Mesodermal cell (in vitro differentiated cells): ENCODE results near the gene MPZL1. TPM values are rescaled to one million over a fixed set of nuclear protein-coding genes. Genes with fewer than 3 reads are reported as not detected.

Source experiments
- H3K27ac ChIP-seq: 2 replicates; pipeline ENCODE4 v1.7.0; 2013; ENCODE audit warnings: mild to moderate bottlenecking, low read depth, low read length, moderate library complexity; ENCODE audit not compliant: severe bottlenecking
- H3K36me3 ChIP-seq: 2 replicates; pipeline ENCODE4 v1.7.1; 2013; ENCODE audit warnings: mild to moderate bottlenecking, low read length, moderate library complexity; ENCODE audit not compliant: control insufficient read depth, insufficient read depth
- H3K4me1 ChIP-seq: one replicate; pipeline ENCODE4 v1.7.1; 2013; ENCODE audit warnings: mild to moderate bottlenecking, low read length; ENCODE audit not compliant: insufficient read depth, control insufficient read depth, poor library complexity, severe bottlenecking
- H3K4me3 ChIP-seq: 2 replicates; pipeline ENCODE4 v1.7.0; 2013; ENCODE audit warnings: low read length, control low read depth, mild to moderate bottlenecking; ENCODE audit not compliant: insufficient read depth, poor library complexity, severe bottlenecking; ENCODE audit errors: extremely low read depth
- H3K9me3 ChIP-seq: 2 replicates; pipeline ENCODE4 v1.7.1; 2013; ENCODE audit warnings: mild to moderate bottlenecking, low read length, moderate library complexity; ENCODE audit not compliant: control insufficient read depth
- WGBS, 2 experiments: methylation state at CpG; one replicate each; pipeline ENCODE4 v1.1.5; 2013; ENCODE audit warnings: missing lambda C conversion rate in 2 of 2; ENCODE audit not compliant: insufficient coverage in 2 of 2; 5-methylcytosine and 5-hydroxymethylcytosine counted together
- polyA plus RNA-seq, 2 experiments: library from polyadenylated mRNA; stranded (reverse); fragments of 50-300 nt; gene quantifications; one replicate each; pipeline ENCODE4 v1.2.3, GENCODE V29; 2013

Gene MPZL1
- 139 TPM for polyA plus RNA-seq (2013, experiment 1 of 2)
- polyA plus RNA-seq (2013, experiment 2 of 2): 153 TPM

DNA sequence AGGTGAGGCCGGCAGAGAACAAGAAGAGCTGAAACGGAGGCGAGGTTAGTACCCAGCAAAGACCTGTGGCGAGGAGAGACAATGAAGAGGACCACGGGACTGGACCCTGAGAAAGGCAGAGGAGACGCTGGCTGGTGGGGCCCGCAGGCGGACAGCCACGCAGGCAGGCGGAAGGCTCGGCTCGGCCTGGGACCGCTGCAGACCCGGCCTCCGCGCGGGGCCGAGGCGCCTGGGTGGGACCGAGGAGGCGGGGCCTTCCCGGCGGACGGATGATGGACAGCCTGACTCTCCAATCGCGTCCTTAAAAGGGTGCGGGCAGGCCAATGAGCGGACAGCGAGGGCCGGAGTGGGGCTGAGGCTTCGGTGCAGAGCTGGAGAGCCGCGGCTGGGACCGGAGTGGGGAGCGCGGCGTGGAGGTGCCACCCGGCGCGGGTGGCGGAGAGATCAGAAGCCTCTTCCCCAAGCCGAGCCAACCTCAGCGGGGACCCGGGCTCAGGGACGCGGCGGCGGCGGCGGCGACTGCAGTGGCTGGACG lies at the start of gene MPZL1:
TSS of gene MPZL1 (plus strand) at position 366 of the 535 bp plus-strand sequence. CDS start 170 bp downstream, outside the sequence.
- Histone ChIP-seq H3K9me3 (no peaks in the 10 kb centered on the region), H3K27ac (peak within 1 kb of the TSS; percentile 68), H3K4me3 (peak within 1 kb of the TSS; percentile 97), H3K36me3 (peaks cover 24% of the 10 kb centered on the region), H3K4me1 (peaks cover 57% of the 10 kb centered on the region)
- WGBS, 2 experiments: 1% methylated on average over 43 to 51 of the region's 52 CpGs

DNA sequence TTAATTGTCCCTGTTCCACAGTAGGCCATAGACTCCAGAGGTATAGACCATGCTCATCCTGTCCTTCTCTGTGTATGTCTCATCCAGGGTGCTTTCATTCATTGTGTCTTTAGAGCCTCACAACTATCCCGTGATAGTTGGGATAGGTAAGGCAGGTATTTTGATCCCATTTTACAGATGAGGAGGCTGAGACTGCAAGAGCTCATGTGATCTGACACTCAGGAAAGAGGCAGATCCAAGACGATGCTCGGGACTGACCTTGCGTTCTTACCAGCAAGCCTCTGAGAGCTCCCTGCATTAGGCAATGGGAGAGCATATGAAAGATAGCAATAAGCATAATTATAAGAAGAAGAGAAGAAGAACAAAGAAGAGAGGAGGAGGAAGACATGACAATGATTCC lies 49.0 kb upstream of the MPZL1 start:
- H3K27ac ChIP-seq: no peak overlapping the region
- H3K36me3 ChIP-seq: peaks cover 8% of the 10 kb centered on the region
- H3K9me3 ChIP-seq: no peaks in the 10 kb centered on the region
- peaks cover 23% of the 10 kb centered on the region for H3K4me1 ChIP-seq
- no peak overlapping the region for H3K4me3 ChIP-seq
- 71 to 78% methylated on average over 1 to 4 of the region's 4 CpGs for WGBS, 2 experiments

DNA sequence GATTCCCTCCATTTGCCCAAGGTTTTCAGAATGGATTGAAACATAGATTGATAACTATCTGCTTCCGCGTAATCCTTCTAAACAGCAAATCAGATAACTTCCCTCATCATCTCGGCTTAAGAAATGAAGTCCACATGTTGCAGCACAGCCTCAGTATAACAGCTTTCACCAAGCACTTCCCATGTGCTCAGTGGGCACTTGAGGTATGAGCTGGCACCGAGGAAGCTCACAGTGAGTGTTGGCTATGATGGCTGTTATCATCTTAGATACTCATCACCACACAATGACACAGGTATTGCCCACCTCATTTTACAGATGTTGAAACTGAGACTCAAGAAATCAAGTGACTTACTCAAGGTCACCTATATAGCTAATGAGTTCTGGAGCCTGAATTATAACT lies 48.5 kb upstream of the MPZL1 start:
- peaks cover 23% of the 10 kb centered on the region for H3K4me1 ChIP-seq
- 91 to 95% methylated on average over 3 of the region's 4 CpGs for WGBS, 2 experiments
- H3K27ac ChIP-seq: no peak overlapping the region
- no peak overlapping the region for H3K4me3 ChIP-seq
- no peaks in the 10 kb centered on the region for H3K9me3 ChIP-seq
- H3K36me3 ChIP-seq: peaks cover 8% of the 10 kb centered on the region

DNA sequence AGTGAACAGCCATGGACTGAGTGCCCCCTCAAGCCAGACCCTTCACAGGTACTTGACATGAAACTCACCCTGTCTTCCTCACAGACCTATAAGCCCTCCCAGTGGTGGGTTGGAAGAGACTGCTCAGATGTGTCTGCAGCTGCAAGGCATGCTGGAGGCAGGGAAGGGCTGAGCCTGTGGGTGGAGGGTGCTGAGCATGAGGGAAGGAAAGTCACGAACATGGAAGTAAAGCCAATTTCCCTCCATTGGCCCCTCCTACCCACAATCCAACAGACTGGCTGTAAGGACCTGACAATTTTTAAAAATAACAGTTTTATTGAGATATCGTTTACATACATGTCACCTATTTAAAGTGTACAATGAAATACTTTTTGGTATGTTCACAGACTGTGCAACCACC lies 47.6 kb upstream of the MPZL1 start:
- H3K4me3 ChIP-seq: no peak overlapping the region
- peaks cover 23% of the 10 kb centered on the region for H3K4me1 ChIP-seq
- H3K9me3 ChIP-seq: no peaks in the 10 kb centered on the region
- H3K27ac ChIP-seq: no peak overlapping the region
- no CpG with 5 or more reads among the region's 2 CpGs for WGBS, 2 experiments
- H3K36me3 ChIP-seq: peaks cover 8% of the 10 kb centered on the region

DNA sequence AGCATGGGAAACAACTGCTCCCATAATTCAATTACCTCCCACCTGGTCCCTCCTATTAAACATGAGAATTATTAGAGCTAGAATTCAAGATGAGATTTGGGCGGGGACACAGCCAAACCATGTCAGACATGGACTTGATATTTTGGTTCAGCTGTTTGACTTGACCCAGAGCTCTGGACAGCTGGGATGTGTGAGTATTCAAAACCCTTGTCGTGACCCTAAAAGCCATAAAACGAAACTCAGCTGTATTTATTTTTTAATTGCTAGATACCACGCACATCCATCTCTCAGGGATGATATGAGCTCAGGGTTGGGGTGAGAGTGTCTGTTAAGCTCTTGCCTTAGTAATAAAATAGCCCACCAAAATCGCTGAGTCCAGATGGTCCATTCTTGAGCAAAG lies 46.3 kb upstream of the MPZL1 start:
- no peak overlapping the region for H3K27ac ChIP-seq
- H3K9me3 ChIP-seq: no peaks in the 10 kb centered on the region
- no peak overlapping the region for H3K4me3 ChIP-seq
- peaks cover 8% of the 10 kb centered on the region for H3K36me3 ChIP-seq
- 84 to 89% methylated on average over 2 to 3 of the region's 5 CpGs for WGBS, 2 experiments
- peaks cover 11% of the 10 kb centered on the region for H3K4me1 ChIP-seq

DNA sequence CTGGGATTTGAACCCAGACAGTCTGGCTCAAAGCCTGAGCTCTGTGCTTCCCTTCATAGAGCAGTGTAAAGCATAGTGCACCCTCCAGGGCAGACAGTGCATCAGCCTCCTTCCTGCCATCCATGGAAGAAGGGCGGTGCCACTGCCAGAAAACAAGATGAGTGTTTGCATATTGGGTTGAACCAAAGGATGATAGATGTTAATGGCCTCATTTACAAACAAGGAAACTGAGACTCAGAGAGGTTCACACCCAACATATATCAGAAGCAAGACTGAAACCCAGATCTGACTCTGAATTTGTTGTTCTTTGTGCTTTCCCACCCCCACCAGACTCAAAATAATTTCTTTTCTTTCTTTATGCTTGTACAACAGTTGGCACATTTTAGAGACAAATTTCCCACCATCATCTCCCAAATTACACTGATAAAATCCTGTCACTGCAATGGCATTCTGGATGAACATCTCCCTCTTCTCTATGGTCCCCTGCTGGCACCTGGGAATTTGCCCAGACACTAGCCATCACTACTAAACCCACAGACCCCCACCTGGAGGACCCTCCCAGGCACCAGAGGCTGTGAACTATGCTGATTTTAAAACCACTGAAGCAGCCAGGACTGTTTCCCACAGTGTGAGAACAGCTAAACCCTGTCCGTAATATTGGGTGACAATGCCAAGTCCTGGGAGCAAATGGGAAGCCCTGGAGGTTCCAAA lies 45.4 kb upstream of the MPZL1 start:
- Histone ChIP-seq H3K36me3 (peaks cover 11% of the 10 kb centered on the region), H3K27ac (no peak overlapping the region), H3K4me3 (no peak overlapping the region), H3K4me1 (peaks cover 14% of the 10 kb centered on the region), H3K9me3 (no peaks in the 10 kb centered on the region)
- WGBS, 2 experiments: 88 to 100% methylated on average over 1 of the region's 2 CpGs

DNA sequence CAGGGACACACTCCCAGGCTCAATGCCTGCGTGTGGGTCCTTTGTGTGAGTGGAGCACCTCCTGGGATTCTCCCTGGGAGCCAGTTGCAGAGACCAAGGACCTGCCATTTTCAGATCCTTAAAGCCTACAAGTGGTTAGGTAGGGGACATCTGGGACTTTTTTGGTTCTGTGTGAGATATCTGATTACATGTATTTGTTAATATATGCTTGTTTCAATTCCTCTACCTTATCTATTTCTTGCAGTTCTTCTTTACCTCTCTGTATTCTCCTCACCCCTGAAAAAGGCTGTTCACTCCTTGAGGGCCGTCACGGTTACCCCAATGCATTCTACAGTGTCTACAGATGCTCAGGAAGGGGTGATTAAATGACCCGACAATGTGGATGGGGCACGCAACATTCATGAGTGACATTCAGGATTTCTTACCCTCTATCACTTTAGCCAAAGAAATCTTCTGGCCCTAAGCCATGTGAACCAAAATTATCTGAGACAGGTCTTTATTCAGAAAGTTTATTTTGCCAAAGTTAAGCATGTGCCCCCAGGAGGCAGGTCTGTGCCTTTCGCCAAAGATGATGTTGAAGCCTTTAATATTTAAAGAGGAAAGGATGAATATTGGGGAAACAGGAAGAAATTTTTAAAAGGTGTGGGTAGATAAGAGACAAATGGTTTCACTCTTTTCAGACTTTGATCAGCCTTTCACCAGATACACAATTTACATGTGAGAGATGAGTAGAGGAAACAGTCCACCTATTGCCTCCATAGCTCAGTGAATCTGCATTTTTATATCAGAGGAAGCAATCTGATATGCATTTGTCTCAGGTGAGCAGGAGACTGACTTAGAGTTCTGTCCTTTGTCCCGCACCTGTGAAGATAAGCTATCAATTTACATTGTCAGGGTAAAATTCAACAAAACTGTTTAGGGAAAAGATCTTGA lies 44.6 kb upstream of the MPZL1 start:
- WGBS, 2 experiments: 97 to 99% methylated on average over 4 to 7 of the region's 7 CpGs

DNA sequence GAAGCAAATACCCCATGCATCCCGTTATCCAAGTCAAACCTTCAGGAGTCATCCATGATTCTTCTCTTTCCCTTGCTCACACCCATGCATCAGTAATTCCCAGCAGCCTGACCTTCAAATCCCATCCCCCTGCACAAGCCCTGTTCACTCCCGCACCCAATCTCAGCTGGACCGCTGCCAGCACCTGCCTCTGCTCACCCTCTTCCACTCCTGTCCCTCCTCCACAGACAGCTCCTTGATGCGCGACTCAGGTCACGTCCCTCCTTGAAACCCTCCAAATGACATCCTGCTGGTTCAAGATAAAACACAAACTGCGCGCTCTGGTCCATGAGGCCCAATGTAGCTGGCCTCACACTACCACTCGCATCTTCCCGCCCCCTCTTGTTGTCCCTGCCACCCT lies 43.4 kb upstream of the MPZL1 start:
- Histone ChIP-seq H3K27ac (no peak overlapping the region), H3K9me3 (no peaks in the 10 kb centered on the region), H3K4me1 (peaks cover 12% of the 10 kb centered on the region), H3K36me3 (peaks cover 7% of the 10 kb centered on the region), H3K4me3 (no peak overlapping the region)
- 95 to 97% methylated on average over 9 to 10 of the region's 10 CpGs for WGBS, 2 experiments

More for the DNA sequence above, 44.6 kb upstream of the MPZL1 start:
- H3K27ac ChIP-seq: no peak overlapping the region
- H3K4me3 ChIP-seq: no peak overlapping the region
- peaks cover 11% of the 10 kb centered on the region for H3K36me3 ChIP-seq
- no peaks in the 10 kb centered on the region for H3K9me3 ChIP-seq
- H3K4me1 ChIP-seq: peaks cover 9% of the 10 kb centered on the region

DNA sequence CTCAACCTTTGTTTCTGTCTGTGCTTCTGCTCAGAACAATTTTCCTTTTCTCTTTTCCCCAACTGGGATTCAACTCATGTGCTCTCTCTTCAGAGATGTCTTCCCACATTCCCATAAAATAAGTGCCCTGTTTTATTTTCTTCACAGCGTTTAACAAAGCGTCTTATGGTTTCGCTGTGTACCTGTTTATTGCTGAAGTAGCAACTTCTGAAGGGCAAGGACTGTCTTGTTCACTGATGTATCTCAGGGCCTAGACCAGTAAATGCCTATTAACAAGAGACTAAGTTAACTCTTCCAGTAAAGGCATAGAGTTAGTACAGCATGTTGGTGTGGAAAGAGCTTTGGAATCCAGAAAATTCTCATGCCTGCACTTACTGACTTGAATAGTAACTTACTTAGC lies 42.9 kb upstream of the MPZL1 start:
- Histone ChIP-seq H3K27ac (no peak overlapping the region), H3K9me3 (no peaks in the 10 kb centered on the region), H3K36me3 (peaks cover 5% of the 10 kb centered on the region), H3K4me1 (peaks cover 16% of the 10 kb centered on the region), H3K4me3 (no peak overlapping the region)
- WGBS, 2 experiments: 82 to 100% methylated on average over 3 of the region's 3 CpGs

DNA sequence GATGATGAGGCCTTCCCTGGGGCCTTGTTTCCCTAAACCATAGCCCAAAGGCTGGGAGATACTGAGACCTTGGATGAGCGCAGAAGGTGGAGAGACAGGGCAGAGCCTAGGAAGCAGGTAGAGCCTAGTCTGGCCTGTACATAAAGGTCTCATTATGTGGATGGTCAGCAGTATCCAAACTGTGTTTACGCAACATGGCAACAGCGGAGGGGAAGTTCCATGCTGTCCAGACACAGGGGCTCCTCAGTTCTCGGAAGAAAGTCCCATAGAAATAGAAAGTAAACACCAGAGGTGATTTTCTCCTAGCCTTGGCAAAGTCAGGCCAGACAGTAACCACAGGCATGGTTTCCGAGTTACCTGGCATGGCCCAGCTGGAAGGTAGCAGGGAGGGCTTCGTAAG lies 42.1 kb upstream of the MPZL1 start:
- Histone ChIP-seq H3K9me3 (no peaks in the 10 kb centered on the region), H3K36me3 (peaks cover 4% of the 10 kb centered on the region), H3K4me1 (peaks cover 23% of the 10 kb centered on the region), H3K27ac (no peak overlapping the region), H3K4me3 (no peak overlapping the region)
- WGBS, 2 experiments: 97 to 100% methylated on average over 5 to 6 of the region's 6 CpGs
